GM19025 (cell line): ENCODE data around the gene SUGP2.

Experiments
- ATAC-seq: cut with Tn5 transposase; IDR thresholded peaks from one replicate; pipeline ENCODE4 v1.9.1; 2021; ENCODE audit warnings: mild to moderate bottlenecking, low read depth, moderate library complexity; ENCODE audit not compliant: unreplicated experiment

SUGP2 gene

DNA sequence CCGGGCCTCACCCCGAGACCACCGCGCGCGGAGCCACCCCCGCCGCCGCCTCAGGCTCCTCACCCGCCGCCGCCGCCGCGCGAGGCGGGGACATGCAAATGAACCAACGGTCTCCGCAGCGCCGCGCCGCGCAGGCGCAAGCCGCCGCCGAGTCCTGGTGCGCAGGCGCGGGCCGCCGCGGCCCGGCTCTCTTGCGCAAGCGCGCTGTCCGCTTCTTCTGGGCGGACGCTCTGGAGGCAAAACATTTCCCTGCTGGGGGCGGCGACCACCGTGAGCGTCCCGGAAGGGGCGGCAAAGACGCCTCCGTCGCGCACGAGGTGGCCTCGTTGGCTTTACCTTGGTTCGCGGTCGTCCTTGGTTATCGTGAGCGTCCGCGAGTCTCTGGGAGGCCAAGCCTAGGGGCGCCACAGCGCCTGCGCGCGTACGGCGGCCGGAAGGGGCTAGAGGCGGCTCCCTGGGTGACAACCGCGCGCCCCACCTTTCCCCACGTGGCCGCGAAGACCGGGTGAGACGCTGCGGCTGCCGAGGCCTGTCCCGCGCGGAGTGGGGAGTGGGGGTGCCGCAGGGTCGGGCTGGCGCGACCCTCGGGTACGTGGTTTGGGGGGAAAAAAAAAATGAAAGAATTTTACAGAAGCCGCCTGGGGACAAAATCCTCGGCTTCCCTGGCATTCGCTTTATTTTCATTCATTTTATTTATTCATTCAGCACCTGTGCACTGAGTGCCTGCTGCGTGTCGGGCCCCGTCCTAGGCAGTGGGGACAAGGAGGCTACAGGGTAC lies at the start of gene SUGP2, which contains the start of gene ARMC6:
Gene SUGP2 (minus strand): TSS at position 92 of the 778 bp plus-strand sequence. CDS start 2,446 bp downstream, outside the sequence.
Gene ARMC6 (plus strand): TSS at position 178 of the 778 bp plus-strand sequence. CDS start 607 bp downstream, outside the sequence.
- ATAC-seq, result peak; percentile 67

DNA sequence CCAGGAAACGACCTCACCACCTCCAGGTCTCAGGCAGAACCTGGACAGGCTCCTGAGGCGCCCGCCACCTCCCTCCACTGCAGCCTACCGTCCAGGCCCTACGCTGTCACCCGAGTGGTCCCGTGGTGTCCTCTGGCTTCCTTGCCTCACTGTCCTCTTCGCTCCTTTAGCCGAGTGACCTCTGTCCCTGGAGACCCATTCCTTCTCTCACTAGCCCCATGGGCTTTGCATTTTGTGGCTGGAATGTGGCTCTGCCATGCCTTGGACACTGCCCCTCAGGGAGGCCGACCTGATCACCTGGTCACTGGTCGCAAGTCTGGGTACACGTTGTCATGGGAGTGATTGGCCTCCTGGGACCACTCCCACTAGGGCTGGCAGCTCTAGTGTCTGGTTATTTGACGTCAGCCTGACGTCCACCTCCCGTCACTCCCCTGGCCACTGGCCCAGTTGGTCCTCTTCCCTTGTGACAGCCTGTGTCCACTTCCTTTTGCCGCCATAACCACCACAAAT lies 48.4 kb upstream of the SUGP2 start:
- ATAC-seq, result no peak

DNA sequence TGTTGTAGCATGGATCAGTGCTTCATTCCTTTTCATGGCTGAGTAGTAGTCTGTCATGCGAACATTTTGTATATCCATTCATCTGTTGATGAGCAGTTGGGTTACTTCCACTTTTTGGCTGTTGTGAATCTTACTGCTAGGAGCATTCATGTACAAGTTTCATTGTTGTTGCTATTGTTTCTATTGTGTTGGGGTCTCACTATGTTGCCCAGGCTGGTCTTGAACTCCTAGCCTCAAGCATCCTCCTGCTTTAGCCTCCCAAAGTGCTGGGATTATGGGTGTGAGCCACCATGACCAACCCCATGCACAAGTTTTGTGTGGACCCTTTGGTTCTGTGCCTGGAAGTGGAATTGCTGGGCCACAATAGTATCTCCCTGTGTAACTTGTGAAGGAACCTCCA lies 46.3 kb upstream of the SUGP2 start:
- ATAC-seq, result no peak

DNA sequence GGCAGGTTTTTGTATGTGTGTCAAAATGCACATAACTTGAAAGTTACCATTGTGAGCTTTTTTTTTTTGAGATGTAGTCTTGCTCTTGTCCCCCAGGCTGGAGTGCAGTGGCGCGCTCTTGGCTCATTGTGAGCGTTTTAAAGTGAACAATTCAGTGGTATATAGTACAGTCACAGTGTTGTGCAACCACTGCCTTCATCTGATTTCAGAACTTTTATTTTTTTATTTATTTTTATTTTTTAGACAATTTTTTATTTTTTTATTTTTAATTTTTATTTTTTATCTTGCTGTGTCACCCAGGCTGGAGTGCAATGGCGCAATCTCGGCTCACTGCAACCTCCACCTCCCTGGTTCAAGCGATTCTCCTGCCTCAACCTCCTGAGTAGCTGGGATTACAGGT lies 45.5 kb upstream of the SUGP2 start:
- no peak for ATAC-seq

DNA sequence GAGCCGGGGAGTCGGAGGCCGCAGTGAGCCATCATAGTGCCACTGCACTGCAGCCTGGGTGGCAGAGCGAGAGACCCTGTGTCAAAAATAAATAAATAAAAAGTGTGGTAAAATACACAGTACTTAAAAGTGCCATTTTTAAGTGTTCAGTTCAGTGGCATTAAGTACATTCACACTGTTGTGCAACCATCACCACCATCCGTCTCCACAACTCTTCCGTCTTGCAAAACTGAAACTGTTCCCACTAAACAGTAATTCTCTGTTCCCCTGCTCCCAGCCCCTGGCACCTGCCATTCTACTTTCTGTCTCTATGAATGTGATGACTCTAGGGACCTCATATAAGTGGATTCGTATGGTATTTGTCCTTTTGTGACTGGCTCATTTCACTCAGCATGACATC lies 43.8 kb upstream of the SUGP2 start:
- ATAC-seq, result no peak

DNA sequence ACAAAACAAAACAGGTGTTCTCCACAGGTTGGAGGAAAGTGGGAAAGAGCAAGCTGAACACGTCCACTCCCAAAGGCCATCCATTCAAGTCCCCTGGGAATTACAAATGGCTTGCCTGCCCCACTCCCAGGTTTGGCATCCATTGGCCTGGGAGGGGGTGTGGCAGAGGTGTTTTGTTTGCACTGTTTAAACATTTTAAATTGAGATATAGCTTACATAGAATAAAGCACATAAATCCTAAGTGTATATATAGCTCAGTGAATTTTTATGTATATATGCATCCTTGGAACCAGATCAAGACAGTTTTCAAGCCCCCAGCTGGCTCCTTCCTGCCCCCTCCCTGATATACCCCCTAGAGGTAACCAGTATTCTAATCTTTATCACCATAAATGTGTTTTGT lies 43.2 kb upstream of the SUGP2 start:
- ATAC-seq, result no peak

DNA sequence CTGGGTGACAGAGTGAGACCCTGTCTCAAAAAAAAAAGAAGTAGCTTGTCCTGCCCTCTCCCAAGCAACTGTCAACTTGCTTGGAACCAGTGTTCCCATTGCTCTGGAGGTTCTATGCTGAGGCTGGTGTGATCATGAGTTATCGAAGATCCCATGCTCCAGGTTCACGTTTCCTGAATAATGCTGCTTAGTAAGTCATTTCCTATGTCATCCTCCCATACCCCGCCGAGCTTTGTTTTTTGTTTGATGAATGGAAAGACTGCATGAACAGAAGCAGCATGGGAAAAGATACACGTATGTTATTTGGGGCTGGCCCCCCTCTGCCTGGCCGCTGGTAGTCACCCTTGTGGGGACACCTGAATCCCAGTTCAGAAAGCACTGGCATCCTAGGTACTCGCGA lies 41.8 kb upstream of the SUGP2 start:
- ATAC-seq, result no peak

DNA sequence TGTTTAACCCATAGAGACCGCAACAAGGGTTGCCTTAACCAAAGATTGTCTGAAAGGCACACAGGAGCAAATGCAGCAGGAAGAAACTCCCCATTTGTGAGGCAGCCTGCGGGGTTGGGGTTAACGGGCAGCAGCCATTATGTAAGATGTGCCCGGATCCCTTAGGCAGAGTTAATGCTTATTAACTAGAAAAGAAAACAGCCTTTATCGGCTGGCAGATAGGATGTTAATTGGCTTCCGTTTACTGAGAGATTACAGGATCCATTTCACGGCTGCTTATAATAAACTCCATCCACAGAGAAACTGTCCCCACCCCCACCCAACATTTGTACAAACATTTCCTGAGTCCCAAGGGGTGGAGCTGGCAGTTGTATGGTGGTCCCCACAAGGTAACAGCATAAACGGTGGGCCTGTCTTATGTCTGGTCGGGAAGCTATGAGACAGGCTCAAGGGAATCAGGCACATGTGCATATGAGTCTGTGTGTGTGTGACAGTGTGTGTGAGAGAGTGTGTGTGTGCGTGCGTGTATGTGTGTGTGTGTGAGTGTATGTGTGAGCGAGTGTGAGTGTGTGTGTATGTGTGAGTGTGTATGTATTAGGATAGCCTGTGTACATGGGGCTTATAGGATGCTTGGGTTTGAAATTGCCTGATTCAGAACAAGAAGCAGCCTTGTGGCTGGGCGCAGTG lies 41.0 kb upstream of the SUGP2 start:
- no peak for ATAC-seq

DNA sequence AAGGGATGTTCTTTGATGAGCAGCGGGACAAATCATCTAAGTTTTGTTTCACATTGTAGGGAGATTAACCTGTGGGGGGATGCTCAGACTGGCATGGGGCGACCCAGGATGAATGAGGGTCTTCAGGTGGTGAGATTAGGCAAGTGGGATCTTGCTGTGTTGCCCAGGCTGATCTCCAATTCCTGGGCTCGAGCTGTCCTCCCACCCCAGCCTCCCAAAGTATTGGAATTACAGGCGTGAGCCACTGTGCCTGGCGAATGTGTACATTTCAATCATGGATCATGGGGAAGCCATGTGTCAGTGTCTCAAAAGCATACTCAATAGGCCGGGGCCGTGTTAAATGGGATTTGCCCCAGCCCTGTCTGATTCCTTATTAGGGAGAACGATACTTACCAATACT lies 38.6 kb upstream of the SUGP2 start:
- ATAC-seq, result no peak

DNA sequence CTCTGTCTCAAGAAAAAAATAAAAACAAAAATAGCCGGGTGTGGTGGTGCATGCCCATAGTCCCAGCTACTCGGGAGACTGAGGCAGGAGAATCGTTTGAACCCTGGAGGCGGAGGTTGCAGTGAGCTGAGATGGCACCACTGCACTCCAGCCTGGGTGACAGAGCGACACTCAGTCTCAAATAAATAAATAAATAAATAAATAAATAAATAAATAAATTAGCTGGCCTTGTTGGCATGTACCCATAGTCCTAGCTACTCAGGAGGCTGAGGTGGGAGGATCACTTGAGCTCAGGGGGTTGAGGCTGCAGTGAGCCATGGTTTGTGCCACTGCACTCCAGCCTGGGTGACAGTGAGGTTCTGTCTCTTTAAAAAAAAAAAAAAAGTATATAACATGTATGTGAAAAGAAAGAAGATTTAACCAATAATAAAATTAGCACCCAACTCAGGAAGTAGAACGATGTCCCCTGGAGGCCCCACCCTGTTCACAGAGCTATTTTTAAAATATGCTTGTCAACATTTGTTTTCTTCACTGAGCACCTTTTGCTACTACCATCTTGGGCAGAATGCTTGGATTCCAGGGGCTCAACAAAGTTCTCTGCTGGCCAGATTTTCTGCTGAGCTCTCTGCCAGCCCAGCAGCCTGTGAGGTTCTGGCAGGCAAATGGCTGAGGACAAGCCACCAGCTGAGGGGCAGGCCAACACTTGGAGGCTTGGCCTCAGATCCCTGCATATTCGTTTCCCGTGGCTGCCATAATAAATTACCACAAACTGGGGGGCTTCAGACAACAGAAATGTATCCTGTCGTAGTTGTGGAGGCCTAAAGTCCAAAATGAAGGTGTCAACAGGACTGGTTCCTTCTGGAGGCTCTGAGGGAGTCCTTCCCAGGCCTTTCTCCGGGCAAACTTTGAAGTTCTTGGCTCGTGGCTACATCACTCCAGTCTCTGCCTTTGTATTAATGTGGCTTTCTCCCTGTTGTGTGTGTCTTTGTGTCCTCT lies 35.6 kb upstream of the SUGP2 start:
- no peak for ATAC-seq

DNA sequence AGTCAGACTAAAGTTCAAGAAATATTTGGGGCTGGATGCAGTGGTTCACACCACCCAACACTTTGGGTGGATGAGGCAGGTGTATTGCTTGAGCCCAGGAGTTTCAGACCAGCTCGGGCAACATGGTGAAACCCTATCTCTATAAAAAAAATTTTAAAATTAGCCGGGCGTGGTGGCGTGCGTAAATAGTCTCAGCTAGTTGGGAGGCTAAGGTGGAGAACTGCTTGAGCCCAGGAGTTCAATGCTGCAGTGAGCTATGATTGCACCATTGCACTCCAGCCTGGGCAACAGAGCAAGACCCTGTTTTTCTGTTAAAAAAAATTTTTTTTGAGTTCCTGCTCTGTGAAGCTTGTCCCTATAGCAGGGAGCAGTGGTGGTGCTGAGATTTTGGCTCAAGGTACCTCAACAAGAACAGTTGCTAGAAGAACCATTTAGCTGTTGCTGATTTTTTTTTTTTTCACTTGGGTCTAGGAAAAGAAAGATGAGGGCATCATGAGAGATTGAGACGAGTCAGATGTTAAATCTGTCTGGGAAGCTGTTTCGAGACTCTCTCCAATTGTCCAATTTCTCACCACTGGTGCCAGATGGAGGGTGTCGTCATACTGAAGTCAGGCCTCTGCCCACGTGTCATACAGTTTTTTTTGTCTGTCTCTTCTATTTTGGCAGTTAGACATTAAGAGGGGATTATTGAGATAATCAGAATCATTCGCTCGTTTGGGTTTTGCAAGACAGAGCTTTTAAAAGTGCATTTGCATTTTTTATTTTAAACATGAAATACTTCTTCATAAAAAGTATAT lies 34.2 kb upstream of the SUGP2 start:
- ATAC-seq, result no peak

DNA sequence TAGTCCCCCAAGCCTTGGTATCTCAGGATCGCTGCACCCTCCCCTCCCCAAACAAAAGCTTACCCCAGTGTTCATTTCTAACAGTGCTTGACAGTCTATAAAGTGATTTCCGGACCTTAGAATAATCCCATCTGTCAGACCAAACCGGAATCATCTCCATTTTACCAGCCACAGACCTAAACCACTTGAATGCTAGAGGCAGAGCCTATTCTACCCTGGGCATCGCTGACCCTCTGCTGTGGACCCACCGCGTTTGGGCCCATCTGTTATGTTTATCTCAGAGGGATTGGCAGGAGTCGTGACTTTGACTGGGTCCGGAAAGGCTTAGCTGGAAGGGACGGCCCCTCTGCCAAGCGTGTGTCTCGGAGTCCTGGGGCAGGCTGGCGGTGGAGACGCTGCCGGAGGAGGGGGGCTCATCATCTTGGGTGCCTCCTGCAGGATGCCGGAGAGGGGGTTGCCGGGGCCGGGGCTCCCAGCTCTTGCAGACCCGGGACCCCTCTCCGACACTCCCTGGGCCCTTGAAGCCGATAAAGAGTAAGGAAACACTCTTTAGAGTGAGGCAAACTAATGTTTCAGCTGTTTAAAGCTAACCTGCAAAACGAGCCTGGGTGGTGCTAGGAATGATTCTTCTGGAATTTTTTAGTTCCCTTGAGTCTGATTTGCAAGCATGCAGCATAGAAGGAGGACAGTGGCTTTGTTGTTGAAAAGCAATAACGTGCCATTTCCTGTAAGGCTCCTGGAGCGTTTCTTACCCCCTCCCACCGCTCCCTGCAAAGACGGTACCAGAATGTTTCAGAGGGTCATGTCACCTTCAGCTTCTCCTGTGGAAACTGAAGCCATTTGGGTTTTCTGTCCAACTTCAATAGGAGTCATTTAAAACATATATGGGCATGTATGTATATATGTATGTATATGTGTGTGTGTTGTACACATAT lies 31.8 kb upstream of the SUGP2 start:
- no peak for ATAC-seq

DNA sequence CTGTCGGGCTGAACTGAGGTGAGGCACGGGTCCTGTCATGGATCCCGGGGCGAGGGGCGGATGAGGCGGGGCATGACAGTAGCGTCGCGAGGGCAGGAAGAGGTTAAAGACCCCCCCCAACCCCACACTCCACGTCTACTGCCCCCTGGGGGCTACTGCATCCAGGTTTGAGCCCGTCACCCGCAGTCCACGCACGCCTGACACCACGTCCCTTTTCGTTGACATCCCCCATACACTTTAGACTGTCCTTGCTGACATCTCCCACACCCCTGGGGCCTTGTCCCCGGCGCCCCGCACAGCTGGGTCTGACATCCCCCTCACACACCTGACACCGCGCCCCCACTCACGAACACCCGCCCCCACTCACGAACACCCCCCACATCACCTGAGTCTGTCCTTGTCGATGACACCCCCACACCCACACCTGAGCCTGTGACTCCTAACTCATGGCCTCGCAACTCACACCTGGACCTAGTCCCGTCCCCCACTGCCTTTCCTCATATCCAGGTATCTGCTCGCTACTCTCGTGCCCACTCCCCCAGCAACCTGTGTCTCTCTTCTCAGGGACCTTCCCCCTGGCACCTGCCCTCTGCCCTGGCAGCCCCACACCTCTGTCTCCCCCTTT lies 30.9 kb upstream of the SUGP2 start:
- ATAC-seq, result no peak

DNA sequence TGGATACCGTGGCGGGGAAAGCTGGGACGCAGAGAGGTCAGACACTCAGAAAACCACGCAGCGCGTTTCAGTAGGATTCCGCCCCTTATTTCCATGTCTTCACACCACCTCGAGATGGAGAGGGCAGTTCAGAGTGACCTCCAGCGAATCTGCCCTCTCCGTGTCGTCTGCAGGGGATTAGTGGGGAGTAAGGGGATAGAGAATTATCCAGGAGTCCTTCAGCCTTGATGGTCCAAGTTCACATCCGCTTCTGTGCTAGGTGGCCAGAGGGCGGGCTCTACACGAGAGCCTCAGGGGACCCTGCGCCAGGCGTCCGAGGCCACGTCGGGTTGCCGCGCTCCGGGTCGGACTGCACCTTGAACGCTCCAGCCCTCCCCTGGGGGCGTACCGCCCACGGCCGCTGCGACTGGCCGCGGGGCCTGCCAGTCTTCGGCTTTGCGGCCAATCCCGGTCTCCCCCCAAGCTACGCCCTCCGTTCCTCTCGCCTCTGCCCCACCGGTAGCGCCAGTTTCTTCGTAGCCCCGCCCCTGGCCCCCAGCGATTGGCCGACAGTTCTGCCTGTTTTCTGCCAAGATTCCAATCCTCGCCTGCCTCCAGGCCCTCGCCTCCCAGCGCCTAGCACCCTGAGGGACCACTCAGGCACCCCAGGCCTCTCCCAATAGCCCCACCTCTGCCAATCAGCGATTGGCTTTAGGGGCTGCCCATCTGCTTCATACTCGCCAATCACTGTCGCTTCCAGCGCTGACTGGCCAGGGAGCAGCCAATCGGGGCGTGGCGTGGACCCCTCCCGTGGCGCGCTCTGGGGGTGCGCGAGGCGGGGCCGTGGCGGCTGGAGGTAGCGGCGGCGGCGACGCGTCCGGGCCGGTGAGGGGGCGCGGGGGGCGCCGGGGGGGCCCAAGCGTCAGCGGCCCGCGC lies 30.1 kb upstream of the SUGP2 start, which contains the start of gene SLC25A42:
Gene SLC25A42 (plus strand): TSS at position 812 of the 915 bp plus-strand sequence. CDS start 32,131 bp downstream, outside the sequence.
- ATAC-seq, result peak; percentile 96

DNA sequence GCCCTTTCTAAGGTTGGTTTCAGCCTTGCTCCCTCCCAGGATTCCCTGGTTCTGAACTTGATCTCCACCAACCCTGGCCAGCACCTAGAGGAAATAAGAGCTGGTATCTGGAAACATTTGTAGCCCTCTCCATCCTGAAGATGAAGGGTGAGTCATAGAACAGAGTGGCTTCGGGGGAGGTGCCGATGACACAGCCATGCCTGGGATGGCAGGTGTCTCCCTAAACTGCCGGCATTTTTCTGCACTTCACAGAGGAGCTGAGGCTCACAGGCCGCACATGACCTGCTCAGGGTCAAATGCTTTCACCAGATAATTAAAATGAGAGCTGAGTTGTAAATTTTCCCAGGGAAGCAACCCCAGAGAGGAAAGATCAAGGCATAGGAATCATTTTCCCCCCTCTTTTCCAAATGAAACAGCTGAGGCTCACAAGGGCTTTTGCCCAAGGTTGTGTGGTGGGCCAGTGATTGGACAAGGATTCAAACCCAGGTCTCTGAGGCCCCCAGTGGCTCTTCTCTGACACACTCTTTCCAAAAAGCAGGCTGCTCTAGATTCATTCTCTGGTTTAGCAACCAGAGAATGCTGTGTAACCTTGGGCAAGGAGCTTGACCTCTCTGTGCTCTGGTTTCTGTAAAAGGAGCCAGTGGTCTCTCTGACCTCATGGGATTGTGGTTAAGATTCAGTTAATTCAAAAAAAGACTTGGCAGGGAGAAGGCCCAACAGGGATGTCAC lies 29.3 kb upstream of the SUGP2 start:
- ATAC-seq, result no peak

DNA sequence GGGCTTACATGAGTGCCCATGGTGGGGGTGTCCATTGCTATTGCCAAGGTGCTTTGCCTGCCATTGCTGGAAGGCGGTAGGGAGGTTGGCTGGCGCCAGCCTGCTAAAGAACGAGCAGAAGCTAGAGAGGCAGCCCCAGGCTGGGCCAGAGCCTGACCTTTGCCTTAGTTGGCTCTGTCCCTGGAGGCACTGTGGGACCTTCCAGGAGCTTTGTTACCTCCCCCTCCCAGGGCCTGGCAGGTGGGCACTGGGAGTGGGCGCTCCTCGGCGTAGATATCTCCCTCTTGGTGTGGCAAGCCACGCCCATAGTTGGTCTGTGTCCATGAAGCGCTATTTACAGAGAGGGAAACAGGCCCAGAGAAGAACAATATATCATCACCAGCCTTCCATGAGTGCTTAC lies 28.2 kb upstream of the SUGP2 start:
- ATAC-seq, result no peak
